Measurements from ENCODE around the gene RIN2. TPM values are rescaled to one million over a fixed set of nuclear protein-coding genes. Genes with fewer than 3 reads are reported as not detected.

RIN2 gene
- total RNA-seq, 1 experiment from 2014 or later, result 46.2 TPM

DNA sequence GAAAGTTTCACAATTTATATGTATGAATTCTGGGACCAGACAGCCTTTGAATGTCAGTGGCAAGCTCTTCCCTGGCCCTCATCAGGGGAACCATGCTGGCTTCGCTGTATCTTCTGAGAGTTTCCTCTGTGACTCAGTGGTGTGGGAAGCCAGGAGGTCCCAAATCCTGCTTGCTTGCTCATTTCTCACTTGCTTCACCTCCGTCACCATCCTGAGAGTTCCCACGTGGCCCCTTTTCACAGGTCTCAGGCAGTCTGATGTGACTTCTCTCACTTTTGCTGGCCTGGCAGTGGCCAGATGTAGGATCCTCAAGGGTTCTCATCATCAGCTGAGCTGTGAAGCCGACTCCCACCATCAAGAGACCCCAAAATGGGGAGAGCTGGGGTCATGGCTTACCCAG lies 28.4 kb upstream of the RIN2 start:
- no peak for DNase-seq
- H3K4me1 ChIP-seq (replicated peaks; ENCODE audit: insufficient read depth), result peaks cover 1% of the 10 kb centered on the region
- BruUV-seq (replicated peaks), result no TSS peak

DNA sequence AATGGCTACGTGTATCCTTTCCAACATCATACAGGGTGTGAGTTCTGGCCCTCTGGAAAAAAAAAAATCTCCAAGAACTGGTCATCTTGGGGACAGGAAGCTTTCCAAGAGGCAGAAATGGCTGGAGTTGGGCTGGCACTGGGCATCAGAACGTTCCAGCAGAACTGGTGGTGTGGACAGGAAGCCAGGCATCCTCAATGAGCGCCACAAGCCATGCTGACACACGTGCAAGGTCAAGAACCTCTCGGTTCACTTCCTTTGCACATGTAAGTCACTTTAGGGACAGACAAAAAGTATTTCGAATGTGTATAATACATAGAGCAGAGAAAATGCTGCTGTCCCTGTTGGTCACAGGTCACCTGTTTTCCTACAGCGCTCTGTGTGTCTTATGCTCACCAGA lies 27.4 kb upstream of the RIN2 start:
- no peaks in the 10 kb centered on the region for H3K36me3 ChIP-seq (ENCODE audit: low read depth)
- H3K4me3 ChIP-seq, result no peak overlapping the region
- no peaks in the 10 kb centered on the region for H4K20me1 ChIP-seq (ENCODE audit: insufficient read depth)
- H3K4me1 ChIP-seq (replicated peaks; ENCODE audit: insufficient read depth), result peaks cover 10% of the 10 kb centered on the region
- no peak overlapping the region for H3K4me2 ChIP-seq
- no peaks in the 10 kb centered on the region for H3K9me2 ChIP-seq (ENCODE audit: insufficient read depth)
- DNase-seq, result no peak
- no peak overlapping the region for H2AFZ ChIP-seq
- ChIA-PET POLR2A (ENCODE audit: unreplicated experiment) (no interaction called here), CTCF (no interaction called here)
- no peaks in the 10 kb centered on the region for H3K27me3 ChIP-seq (ENCODE audit: insufficient read depth, low read depth)
- H3K9me3 ChIP-seq (ENCODE audit: insufficient read depth, low read depth), result no peaks in the 10 kb centered on the region
- intact Hi-C loops (cut with micrococcal nuclease; ENCODE audit: unreplicated experiment), result no loop called here
- H3F3A ChIP-seq (ENCODE audit: insufficient read depth, low read depth), result peaks cover under 1% of the 10 kb centered on the region; the same call in 1 of the 2 replicates
- no peak overlapping the region for H3K27ac ChIP-seq
- H3K79me2 ChIP-seq (ENCODE audit: low read depth), result no peaks in the 10 kb centered on the region
- TF ChIP-seq, protein P1, sequence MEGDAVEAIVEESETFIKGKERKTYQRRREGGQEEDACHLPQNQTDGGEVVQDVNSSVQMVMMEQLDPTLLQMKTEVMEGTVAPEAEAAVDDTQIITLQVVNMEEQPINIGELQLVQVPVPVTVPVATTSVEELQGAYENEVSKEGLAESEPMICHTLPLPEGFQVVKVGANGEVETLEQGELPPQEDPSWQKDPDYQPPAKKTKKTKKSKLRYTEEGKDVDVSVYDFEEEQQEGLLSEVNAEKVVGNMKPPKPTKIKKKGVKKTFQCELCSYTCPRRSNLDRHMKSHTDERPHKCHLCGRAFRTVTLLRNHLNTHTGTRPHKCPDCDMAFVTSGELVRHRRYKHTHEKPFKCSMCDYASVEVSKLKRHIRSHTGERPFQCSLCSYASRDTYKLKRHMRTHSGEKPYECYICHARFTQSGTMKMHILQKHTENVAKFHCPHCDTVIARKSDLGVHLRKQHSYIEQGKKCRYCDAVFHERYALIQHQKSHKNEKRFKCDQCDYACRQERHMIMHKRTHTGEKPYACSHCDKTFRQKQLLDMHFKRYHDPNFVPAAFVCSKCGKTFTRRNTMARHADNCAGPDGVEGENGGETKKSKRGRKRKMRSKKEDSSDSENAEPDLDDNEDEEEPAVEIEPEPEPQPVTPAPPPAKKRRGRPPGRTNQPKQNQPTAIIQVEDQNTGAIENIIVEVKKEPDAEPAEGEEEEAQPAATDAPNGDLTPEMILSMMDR (conservative IDR thresholded peaks at IDR 0.05), result no peak
- TF ChIP-seq EZH2 (IDR thresholded peaks at IDR 0.05; ENCODE audit: low read depth), result no peak
- no TSS peak for BruUV-seq (replicated peaks)

More for the DNA sequence above, 28.4 kb upstream of the RIN2 start:
- no peak overlapping the region for H2AFZ ChIP-seq
- no peaks in the 10 kb centered on the region for H4K20me1 ChIP-seq (ENCODE audit: insufficient read depth)
- H3K9me2 ChIP-seq (ENCODE audit: insufficient read depth), result no peaks in the 10 kb centered on the region
- intact Hi-C loops (cut with micrococcal nuclease; ENCODE audit: unreplicated experiment), result no loop called here
- ChIA-PET CTCF (no interaction called here), POLR2A (ENCODE audit: unreplicated experiment) (no interaction called here)
- no peaks in the 10 kb centered on the region for H3K36me3 ChIP-seq (ENCODE audit: low read depth)
- H3K79me2 ChIP-seq (ENCODE audit: low read depth), result no peaks in the 10 kb centered on the region
- no peak overlapping the region for H3K4me2 ChIP-seq
- H3K4me3 ChIP-seq, result no peak overlapping the region
- H3F3A ChIP-seq (ENCODE audit: insufficient read depth, low read depth), result no peaks in the 10 kb centered on the region
- no peak for TF ChIP-seq EZH2 (IDR thresholded peaks at IDR 0.05; ENCODE audit: low read depth)
- TF ChIP-seq, protein P1 (conservative IDR thresholded peaks at IDR 0.05), result no peak
- no peaks in the 10 kb centered on the region for H3K9me3 ChIP-seq (ENCODE audit: insufficient read depth, low read depth)
- no peak overlapping the region for H3K27ac ChIP-seq
- H3K27me3 ChIP-seq (ENCODE audit: insufficient read depth, low read depth), result no peaks in the 10 kb centered on the region

DNA sequence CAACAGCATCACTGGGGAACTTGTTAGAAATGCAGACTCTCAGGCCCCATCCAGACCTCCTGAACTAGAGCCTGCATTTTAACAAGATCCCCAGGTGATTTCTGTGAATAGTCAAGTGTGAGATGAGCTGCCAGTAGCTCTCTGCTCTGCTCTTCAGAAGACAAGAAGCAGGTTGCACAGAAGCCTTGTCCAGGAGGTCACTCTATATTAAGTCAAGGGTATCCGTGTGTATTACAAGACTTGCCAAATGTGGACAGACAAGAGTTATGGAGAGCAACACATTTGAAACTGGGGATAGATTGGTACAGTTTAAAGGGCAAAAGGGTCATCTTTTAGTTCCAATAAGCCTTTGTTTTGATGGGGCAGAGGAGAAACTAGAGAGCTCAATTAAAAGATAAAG lies 23.2 kb upstream of the RIN2 start:
- Histone ChIP-seq H3K36me3 (ENCODE audit: low read depth) (no peaks in the 10 kb centered on the region), H3K27me3 (ENCODE audit: insufficient read depth, low read depth) (no peaks in the 10 kb centered on the region), H4K20me1 (ENCODE audit: insufficient read depth) (no peaks in the 10 kb centered on the region), H3K79me2 (ENCODE audit: low read depth) (no peaks in the 10 kb centered on the region), H3K4me2 (peak overlapping the region; percentile 65), H3K9me2 (ENCODE audit: insufficient read depth) (no peaks in the 10 kb centered on the region), H2AFZ (peak overlapping the region; percentile 67), H3K4me3 (no peak overlapping the region), H3K27ac (peak overlapping the region; percentile 100), H3K9me3 (ENCODE audit: insufficient read depth, low read depth) (no peaks in the 10 kb centered on the region), H3K4me1 (replicated peaks; ENCODE audit: insufficient read depth) (peaks cover 49% of the 10 kb centered on the region), H3F3A (ENCODE audit: insufficient read depth, low read depth) (peaks cover 29% of the 10 kb centered on the region)
- no peak for TF ChIP-seq EZH2 (IDR thresholded peaks at IDR 0.05; ENCODE audit: low read depth)
- TF ChIP-seq, protein P1 (conservative IDR thresholded peaks at IDR 0.05), result no peak
- ChIA-PET POLR2A (ENCODE audit: unreplicated experiment) (interaction anchor here (0.5 kb wide), 1 partner anchor 200 kb away, joined by 6 read pairs; no protein-coding TSS in a partner anchor), CTCF (no interaction called here)
- no peak for DNase-seq
- BruUV-seq (replicated peaks), result no TSS peak
- intact Hi-C loops (cut with micrococcal nuclease; ENCODE audit: unreplicated experiment), result loop anchor here (2.0 kb wide), 1 partner anchor 42 kb away; no protein-coding TSS in a partner anchor
